DMS114 treated with DMSO at 0.1 percent for 48 hours (cell line): Measurements from ENCODE around the gene HPCAL4.

Source experiments
- DNase-seq: peaks from one replicate; lab custom pipeline; 2025; ENCODE audit not compliant: unreplicated experiment; lab: John Stamatoyannopoulos, UW

Gene HPCAL4

DNA sequence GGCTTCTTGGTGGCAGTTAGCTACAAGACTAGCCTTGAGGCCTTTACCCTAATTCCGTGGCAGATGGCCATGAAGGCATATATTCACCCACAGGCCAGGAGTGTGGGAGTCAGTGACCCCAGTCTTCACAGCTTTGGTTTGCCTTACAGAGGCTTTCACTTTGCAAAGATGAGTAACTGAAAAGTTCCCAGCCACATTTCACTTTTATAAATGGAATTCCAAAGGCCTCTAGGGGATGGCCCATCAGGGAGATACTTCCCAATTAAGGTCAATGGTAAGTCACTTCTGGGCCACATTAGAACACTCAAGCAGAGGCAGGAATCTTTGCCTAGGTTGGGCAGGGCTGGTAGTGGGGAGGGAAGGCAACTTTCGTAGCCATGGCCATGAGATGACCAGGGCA, 38.7 kb downstream of the HPCAL4 start:
- no peak for DNase-seq

DNA sequence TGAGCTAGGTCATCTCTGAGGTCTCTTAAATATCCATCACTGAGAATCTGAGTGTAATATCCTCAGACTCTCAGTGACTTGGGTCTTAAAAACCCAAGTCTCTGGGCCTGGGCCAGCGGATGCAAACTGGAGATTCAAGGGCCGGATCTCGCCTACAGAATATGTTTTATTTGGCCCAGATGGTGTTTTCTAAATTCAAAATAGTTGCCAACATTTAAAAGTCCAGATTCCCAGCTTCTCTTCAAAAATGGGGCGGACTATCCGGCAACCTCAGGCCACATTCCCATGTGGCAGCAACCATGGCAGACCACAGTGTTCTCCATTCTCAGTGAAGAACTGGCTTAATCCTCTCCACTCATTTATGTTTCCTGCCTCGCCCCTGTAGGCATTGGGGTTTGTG, 39.1 kb downstream of the HPCAL4 start:
- DNase-seq = no peak

- no peak for DNase-seq
These were observed 40.8 kb downstream of the HPCAL4 start for GRCh38 chr1:39650431-39650830.

DNA sequence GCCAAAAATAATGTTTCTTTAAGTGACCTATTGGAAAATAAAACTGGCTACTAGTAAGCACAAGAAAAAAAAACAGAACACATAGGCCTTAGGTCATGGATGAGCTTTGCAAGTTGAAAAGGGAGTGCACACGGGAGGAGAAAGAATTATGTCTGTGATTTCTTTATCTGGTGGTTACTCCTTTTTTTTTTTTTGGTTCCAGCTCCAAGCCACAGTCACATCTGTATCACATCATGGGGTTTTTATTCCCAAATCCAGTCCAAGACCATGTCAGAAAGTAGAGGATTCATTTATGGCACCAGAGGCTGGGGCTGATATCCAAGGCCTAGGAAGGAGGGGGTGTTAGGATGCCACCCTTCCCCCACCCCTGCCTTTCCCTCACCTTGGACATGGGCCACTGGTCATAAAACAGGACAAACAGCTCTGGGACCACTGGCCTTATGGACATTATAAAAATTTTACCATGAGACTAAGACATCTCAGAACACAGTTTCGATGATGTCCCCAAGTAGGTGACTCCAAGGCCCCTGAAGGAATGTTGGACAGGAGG, 41.5 kb downstream of the HPCAL4 start:
- no peak for DNase-seq

- no peak for DNase-seq
These were observed 42.7 kb downstream of the HPCAL4 start for GRCh38 chr1:39648496-39648895.

- DNase-seq = no peak
These were observed 44.0 kb downstream of the HPCAL4 start for GRCh38 chr1:39647247-39647646.

- no peak for DNase-seq
These were observed 44.8 kb downstream of the HPCAL4 start for GRCh38 chr1:39646232-39647081.

GRCh38 chr1:39645411-39646043, 45.7 kb downstream of the HPCAL4 start:
- no peak for DNase-seq

DNA sequence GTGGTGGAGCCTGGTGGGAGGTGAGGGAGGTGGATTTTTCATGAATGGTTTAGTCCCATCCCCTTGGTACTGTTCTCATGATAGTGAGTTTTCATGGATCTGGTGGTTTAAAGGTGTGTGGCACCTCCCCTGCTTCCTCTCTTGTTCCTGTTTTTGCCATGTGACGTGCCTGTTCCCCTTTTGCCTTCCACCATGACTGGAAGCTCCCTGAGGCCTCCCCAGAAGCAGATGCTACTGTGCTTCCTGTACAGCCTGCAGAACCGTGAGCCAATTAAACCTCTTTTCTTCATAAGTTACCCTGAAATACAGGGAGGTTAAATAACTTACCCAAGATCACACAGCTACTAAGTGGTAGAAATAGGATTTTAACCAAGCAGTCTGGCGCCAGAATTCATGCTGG, 47.5 kb downstream of the HPCAL4 start:
- no peak for DNase-seq

DNA sequence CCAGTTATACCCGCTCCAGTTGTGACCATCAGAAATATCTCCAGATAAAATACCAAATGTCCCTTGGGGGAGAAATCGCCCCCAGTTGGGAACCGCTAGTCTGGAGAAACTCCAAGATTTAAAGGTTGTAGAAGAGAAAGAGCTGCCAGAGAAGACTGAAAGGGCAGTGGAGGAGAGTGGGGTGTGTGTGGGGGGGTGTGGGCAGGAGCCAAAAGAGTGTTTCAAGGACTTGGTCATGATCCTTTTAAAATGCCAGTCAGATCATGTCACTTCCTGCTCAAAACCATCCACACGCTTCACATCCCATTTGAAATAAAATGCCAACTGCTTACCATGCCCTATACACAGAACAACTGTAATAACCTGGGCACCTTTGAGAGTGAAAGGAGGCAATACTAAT, 48.4 kb downstream of the HPCAL4 start:
- DNase-seq = no peak

DNA sequence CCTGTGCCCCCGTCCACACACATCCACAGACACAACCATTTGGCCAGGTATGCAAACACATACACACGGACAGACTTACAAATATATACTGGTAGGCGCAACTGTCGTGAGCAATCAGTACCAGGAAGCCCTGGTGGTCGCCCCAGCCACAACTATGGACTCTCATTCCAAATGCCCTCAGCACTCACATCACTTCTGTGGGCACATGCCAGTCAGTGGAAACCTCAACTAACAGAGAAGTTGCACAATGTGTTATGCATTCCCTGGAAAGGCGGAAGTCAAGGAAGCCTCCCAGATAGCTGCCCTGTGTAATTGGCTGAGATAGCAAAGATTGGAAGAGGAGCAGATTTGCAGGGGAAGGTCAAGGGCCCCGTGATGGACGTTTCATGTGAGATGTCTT, 50.4 kb downstream of the HPCAL4 start:
- DNase-seq = no peak

DNA sequence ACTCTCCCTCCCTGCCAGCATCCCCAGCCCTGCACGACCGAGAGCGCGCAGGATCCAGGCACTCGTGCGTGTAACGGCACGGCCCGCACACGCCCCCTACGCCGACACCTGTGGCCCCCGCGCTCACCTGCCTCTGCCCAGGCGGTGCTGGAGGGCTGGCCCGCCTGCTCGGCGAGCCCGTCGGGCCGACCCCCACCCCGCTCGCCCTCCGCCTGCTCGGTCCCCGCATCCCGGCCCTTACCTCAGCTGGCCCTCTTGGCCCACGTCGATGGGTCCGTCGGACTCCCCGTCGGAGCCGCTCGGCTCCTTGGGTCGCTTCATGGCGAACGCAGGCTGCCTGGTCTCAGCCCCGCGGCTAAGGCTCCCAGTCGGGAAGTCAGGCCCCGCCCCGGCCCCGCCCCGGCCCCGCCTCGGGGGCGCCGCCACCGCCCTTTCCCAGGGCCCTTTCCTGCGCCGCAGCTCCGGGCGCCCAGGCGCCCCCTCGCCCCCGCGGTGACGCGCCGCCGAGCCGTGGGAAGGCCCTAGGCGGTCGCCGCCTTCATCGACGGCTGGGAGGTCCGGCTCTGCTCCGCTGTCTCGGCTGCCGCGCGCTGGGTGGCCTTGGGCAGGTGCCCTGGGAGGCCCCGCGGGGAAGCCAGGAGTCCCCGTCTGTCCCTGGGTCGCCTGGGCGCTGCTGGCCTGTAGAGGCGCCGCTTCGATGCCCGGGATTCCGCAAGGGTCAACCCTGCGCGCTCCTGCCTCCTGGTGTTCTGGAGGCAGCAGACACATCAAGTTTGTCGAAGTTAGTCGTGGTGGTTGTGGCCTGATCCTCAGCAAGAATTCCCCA, 51.7 kb downstream of the HPCAL4 start, which contains the start of gene HEYL:
Gene HEYL (minus strand): TSS at position 339 of the 826 bp plus-strand sequence. CDS start 18 bp downstream, at position 321.
- peak; percentile 47 for DNase-seq

DNA sequence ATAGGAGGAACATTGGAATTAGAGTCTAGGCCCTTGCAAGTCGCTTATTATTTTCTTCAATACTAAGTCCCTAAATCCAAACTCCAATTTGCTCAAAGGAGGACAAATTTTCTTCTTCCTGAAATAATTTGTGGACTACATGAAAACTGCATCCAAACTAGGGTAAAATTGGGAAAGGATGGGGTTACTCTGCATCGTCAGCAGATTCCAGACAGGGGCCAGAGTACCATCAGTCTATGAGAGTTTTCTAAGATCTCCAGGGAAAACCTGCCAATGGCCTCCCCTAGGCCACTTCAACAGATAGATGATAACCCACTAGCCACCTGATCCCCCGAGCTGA, 52.3 kb downstream of the HPCAL4 start:
- DNase-seq = no peak

DNA sequence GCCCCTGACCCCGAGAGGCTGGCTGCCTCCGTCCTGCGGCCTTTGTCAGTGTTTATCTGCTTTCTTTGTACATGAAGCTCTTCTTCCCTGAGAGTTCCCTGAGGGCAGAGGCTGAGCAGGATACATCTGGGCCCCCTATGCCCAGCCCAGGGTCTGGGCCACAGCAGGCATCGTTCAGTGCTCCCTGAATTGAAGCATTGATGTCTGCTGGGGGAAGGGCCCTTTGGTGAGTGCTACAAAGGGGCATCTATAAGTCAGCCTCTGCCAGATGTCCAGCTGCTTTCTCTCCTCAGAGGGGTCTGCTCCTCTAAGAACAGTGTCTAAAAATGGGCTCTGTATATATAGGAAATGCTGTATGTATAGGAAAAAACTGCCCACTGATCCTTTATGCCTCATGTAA, 53.9 kb downstream of the HPCAL4 start:
- no peak for DNase-seq

DNA sequence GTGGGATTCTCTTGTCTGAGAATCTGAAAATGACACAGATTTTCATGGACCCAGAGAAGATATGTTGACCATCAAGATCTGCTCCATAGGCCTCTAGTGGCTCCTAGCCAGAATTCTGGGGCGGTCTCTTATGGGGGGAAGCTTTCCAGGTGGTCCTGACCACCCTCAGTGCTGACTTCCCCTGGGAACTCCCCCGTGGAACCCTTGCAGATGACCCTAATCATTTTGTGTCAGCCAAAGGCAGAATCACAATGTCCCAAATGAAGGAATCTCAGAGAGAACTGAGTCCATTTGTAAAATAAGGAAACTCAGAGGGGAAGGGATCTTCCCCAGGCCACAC, 55.4 kb downstream of the HPCAL4 start:
- DNase-seq = no peak

DNA sequence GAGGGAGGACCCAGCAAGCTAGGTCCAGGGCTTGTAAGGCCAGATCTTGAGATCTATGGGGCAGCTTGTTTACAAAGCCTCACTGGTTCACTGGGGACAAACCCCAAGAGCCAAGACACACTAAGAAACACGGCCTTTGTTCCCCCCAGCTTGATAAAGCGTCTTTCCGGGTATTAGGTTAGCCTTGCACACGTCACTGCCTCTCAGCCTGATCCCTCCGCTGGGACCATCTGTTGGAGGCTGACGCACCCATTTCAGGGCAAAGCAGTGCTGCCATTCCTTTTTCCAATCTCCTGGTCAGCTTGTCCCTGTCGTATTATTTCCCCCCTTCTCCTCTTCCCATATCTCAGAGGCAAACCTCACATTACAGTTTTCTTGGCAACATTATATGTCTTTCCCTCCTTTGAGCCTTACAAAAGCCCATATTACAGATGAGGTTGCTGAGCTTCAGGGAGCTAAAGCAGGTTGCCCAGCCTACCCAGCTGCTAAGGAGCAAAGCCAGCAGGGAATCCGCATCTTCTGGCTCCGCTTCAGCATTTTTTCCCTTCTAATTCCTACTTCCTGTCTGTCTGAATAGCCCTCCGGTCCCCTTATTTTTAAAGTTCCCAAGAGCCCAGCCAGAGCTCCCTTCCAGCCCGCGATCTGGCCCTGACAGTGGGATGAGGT, 55.9 kb downstream of the HPCAL4 start:
- no peak for DNase-seq

DNA sequence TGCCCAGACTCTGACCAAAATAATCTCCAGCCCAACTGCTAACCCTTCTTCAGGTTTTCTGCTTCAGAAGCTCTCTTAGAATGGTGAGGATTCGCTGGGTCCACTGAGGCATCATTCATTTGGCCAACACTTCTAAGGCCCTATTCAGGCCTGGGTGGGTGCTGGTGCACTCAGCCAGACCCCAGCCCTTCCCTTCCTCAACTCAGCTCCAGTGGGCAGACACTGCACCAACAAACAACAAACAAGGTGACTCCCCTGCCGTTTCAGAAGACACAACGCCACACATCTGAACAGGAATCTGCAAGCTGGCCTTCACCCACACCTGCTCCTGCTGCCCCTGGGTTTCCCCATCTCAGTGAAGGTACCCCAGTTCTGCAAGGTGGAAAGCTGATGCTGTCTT, 57.8 kb downstream of the HPCAL4 start:
- DNase-seq = no peak

DNA sequence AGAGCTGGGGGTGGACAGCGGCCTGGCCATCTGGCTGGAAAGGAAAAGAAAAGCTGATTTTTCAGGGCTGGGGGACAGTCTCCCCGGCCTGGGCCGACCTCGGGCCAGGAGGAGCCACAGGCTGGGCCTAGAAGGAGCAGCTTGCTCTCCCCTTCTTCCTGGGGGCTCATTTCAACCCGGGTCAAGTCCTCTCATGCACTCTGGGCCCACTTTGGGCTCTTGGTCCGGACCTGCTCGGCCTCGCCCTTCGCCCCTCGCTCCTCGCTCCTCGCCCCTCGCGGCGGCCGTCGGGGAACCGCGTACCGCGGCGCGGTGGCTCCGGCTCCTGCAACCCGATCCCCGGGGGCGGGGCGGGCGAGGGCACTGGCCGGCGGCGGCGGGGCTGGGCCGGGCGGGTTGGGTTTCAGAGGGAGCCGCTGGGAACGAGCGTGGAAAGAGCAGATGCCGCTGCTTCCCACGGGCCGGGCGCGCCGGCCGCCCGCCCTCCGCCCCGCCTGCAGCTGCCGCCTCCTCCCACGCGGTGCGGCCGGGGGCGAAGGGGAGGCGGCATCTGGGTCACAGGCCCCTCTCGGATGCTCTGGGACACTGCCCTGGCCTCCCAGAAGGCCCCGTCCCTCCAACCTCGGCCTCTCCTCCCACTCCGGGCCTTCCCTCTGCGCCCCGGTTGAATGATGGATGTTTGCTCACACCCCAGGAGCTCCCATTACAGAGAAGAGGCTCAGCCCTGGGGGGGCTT, 58.4 kb downstream of the HPCAL4 start:
- DNase-seq = no peak

DNA sequence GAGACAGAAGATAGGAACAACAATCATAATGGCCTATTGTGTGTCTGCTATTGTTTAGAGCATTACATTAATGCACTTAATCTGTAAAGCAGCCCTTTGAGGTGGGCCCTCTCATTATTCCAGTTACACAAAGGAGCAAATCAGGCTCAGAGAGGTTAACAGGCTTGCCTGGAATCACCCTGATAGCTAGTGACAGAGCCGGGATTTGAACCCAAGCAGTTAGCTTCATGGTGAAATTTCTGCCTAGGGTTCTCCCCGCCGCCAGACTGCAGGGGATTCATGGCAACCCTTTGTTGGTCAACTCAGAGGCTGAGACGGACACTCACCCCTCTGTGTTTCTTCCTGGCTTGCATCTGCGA, 58.9 kb downstream of the HPCAL4 start:
- DNase-seq = no peak
